HL-60 (cell line): ENCODE measurements around the gene GIT2.

Source experiments
- POLR2AphosphoS5 ChIP-seq: IDR thresholded peaks from 2 replicates; pipeline ENCODE4 v1.6.1; 2012; ENCODE audit warnings: low read depth
- TF ChIP-seq, protein P1 (sequence below): IDR thresholded peaks from one replicate; pipeline ENCODE4 v1.5.1; 2011; ENCODE audit warnings: low read length, control low read depth, inconsistent platforms; ENCODE audit not compliant: insufficient read depth

DNA sequence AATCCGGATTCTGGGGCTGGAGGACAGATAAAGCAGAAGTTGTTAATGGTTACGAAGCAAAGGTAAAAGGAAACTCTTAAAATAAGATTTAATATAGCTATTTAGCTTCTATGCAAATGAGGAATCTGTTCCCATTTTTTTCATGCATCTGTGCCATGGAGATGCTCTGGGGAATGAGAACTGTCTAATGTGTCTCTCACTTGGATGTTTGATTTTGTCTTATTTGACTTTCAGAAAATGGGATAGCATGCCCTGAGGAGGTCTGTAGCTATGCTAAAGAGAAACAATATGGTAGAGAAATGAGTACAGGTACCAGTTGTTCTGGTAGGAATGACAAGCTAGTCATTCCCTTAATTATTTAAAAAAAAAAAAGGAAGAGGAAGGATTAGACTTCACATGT lies 27.9 kb upstream of the GIT2 start:
- TF ChIP-seq, protein P1, sequence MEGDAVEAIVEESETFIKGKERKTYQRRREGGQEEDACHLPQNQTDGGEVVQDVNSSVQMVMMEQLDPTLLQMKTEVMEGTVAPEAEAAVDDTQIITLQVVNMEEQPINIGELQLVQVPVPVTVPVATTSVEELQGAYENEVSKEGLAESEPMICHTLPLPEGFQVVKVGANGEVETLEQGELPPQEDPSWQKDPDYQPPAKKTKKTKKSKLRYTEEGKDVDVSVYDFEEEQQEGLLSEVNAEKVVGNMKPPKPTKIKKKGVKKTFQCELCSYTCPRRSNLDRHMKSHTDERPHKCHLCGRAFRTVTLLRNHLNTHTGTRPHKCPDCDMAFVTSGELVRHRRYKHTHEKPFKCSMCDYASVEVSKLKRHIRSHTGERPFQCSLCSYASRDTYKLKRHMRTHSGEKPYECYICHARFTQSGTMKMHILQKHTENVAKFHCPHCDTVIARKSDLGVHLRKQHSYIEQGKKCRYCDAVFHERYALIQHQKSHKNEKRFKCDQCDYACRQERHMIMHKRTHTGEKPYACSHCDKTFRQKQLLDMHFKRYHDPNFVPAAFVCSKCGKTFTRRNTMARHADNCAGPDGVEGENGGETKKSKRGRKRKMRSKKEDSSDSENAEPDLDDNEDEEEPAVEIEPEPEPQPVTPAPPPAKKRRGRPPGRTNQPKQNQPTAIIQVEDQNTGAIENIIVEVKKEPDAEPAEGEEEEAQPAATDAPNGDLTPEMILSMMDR, result no peak
- no peak for TF ChIP-seq POLR2AphosphoS5
